ENCODE measurements around the gene MACROD2.
"Not testable (repeated sequence)": the region's sequence is repeated elsewhere in the genome, so short reads cannot be mapped to it uniquely, and the experiment has no call there.

MACROD2 gene

DNA sequence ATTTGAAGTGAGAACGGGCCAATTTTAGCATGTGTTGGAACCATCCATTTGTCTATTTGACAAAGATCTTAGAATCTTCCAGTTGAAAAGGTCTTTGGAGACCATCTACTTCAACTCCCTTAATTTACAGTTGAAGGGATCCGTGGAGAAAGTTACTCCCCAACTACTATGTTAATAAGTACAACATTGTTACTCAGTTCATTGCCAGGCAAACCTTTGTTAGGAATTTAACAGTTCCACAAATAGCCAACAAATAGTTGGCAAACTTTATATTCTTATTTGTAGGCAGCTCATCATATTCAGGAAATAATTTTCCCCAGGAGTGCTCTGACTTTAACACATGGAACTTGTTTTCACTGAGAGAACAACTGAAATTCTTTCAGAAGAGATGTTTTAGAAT, 423.1 kb downstream of the MACROD2 start:
- DNase-seq, result no peak

DNA sequence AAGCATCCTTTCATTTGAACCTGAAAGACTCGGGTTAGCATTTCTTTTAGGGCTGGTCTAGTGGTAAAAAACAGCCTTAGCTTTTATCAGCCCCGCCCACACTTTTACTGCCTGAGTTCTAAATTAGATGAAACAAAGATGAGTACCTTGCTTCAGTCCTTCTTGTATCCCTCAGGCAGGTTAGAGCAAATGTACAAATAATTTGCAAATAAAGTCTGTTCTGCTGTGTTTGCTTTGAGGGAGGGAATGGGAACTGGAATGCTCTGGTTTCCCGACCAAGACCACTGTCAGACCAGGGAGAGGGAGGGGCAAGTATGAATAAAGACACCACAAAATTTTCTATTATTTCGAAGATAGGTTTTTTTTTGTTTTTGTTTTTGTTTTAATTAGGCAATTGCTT, 427.6 kb downstream of the MACROD2 start:
- no peak for DNase-seq

DNA sequence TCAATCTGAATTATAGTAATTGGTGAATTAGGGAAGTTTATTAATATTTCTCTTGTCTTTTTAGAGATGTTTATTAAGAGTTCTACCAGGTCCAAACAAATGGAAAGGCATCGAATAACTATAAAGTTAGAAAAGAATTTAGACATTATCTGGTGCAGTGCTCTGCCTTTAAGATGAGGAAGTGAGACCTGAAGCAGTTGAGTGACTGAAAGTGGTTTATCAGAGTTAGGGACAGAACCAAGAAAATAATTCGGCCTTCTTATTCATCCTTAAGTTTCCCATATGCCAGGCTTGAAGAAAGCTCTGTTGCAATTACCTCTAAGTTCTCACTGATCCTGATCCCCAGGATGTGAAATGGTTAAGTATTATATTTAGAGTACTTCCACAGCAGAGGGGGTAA, 436.3 kb downstream of the MACROD2 start:
- DNase-seq, result peak; percentile 65

DNA sequence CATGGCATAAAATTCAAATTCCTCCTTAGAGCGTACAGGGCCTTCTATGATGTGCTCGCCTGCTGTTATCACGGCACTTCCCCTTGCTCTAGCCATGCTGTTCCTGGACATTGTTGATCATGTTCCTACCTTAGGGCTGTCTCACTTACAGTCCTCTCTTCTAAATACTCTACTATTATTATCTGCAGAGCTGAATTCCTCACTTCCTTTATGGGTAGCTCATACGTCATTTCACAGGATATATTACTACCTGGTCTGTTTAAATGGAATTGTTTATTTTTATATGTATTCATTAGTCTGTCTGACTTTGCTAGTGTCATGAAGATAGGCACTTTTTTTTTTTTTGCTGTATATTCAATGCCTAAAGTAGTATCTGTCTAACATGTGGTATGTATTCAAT, 436.8 kb downstream of the MACROD2 start:
- DNase-seq, result no peak

DNA sequence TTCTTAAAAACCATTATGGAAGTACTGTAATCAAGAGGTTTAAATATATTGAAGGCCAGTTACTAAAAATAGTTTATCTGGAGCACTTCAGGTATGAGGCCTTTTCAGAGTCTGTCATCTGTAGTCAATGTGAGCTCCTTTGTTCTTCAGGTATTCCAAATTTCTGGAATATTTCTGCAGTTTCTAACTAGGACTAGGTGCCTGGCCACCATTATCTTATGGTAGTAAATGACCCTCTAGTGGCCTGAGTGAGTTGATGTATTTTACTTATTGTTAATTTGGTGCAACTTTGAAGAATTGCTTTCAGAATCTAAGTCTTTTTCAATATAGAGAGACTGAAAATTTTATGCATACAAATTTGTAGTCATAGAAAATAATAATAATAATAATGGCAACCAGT, 437.3 kb downstream of the MACROD2 start:
- DNase-seq, result no peak

DNA sequence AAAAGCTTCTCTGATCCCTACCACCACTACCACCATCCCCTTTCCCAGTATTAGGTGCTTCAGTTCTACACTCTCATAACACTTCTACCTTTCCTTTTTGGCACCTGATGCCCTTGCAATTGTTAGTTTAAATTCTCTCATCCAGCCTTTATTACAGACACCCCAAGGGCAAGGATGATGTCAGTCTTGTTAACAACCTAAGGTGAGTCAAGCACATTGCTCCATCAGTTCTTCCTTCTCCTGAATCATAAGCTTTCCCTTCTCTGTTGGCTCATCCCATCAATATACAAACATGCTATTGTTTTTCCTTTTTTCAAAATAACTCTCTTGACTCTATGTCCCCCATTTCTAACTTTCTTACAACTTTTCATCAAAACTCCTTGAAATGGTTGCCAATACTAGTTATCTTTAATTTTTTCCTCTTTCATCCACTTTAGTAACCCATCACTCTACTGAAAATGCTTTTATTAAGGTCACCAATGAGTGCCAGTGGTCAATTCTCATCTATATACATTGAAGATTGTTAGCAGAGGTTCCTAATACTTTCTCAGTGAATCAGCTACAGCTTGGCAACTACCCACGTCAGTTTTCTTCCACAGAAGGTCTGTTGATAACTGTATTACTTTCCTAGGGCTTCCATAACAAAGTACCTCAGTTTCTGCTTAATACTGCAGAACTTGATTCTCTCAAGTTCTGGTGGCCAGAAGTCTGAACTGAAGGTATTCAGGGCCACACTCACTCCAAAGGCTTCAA, 439.2 kb downstream of the MACROD2 start:
- no peak for DNase-seq

DNA sequence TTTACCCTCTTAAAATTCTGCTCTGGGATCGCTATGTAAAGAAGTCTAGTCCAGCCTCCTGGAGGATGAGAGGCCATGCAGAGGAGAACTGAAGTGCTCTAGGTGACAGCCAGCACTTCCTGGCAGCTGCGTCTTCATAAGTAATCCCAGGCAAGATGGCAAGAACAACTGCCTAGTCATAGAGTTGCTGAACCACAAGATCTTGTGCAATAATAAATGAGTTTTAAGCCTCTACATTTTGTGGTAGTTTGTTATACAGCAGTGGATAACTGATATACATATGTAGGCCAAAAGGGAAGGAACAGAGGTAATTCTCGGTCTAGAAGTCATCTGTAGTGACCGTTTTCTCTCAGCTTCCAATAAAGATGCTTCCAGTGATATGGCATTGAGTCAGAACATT, 445.9 kb downstream of the MACROD2 start:
- peak; percentile 96 for DNase-seq

DNA sequence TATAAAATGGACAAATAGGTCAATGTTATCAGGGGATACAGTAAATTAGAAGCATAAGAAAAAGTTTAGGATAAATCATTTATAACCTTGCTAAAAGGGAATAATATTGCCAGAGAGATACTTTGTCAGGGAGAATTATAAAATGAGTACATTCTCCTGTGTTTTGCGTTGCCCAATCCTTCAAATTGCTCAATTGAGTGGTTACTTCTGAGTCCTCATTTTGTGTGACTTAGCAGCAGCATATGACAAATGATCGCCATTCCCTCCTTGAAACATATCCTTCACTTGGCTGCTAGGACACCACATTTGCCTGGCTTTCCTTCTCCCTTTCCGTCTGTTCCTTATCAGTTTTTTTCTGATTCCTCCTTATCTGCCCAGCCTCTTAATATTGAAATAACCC, 448.8 kb downstream of the MACROD2 start:
- peak; percentile 77 for DNase-seq

DNA sequence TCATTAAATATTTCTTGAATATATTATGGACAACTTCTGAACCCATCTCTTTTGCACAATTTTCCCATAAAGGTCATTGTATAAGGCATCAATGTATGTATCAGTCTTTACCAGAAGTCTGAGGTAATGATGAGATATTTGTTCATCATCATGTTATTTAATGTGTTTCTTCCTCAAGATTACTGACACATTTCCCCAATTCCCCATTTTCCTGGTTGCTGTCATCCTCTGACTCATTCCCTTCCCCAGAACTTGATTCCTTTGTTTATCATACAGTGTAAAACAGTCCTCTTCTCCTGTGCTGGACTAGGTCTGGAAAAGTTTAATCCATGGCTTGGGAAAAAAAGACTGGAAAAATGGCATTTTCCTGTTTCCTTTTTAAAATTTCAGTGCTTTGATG, 450.0 kb downstream of the MACROD2 start:
- DNase-seq, result no peak

DNA sequence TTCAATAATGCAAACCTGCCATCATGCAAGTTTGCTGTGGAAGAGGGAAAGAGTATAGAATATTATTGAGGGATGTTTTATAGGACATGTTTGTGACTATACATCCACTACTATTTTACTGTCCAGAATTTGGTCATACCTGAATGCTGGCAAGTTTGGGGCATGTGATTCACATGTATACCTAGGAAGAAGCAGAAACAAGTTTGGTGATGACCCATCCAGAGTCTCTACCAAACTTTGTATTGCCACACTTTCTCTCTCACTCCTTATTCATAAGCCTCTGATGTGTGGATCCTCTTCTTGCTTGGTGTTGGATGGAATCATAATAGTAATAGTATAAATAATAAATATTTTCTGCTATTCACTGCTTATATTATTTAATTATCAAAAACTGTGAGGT, 450.6 kb downstream of the MACROD2 start:
- no peak for DNase-seq

DNA sequence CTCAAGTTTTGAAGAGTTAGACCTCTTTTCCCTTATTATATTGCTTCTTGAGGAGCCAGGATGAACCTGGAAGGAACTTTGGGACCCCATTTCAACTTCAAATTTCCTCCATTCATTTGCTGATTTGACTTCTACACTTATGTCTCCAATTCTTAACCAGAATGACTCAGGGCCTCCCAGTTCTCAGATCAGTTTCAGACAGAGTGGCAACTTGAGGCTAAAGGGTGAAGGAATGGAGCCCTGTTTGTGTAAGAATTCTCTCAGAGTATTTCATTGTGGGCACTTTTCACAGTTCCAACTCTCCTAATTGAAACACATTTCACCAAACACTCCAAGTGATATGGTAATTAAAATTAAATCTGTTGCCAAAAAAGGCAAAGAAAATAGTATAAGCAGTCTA, 451.1 kb downstream of the MACROD2 start:
- no peak for DNase-seq

DNA sequence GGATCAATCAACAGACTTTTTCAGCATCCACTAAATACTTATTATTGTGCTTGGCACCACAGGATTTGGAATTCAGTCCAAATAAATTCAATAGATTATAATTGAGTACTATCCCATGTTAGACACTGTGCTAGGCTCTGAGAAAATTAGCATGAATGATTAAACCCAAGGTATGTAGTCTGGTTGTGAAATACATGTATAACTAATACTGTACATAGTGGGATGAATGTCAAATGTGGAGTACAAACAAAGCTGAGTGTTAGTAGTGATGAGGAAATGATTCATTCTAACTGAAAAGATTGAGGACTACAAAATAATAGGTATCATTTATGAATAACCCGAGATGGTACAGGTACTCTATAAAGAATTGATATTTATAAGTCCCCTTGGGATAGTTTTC, 454.0 kb downstream of the MACROD2 start:
- no peak for DNase-seq

DNA sequence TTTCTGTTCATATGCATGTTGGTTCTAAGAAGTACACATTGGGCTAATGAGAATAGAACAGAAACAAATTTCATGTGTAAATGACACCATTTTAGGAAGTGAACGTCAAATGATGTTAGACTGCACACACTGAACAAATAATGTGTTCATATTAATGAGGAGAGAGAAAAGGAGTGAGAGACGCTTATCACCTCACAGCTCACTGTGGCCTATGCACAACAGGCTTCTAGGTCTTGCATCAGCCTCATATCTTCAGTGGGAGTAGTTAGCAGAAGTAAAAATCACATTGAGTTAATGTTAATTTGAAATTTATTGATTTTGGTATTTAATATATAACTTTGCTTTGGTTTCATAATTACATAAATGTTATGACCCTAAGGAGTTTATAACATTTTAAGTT, 454.9 kb downstream of the MACROD2 start:
- no peak for DNase-seq

DNA sequence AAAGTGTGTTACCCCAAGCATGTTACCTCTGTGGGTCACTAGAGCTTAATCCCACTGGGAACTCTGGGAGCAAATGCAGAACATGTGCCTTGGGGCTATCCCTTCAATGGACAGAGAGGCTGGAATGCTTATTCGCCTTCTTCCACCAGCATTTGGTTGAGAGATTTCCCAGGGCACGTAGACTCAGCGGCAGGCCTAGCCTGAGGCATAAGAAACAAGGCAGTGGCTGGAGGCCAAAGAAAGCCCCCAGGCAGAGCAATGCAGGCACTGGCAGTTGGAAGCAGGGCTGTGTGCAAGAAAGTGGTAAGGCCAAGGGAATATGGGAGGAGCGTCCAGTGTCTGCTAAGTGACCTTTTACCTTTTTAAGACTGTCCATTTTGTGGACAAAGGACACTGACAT, 456.1 kb downstream of the MACROD2 start:
- no peak for DNase-seq

DNA sequence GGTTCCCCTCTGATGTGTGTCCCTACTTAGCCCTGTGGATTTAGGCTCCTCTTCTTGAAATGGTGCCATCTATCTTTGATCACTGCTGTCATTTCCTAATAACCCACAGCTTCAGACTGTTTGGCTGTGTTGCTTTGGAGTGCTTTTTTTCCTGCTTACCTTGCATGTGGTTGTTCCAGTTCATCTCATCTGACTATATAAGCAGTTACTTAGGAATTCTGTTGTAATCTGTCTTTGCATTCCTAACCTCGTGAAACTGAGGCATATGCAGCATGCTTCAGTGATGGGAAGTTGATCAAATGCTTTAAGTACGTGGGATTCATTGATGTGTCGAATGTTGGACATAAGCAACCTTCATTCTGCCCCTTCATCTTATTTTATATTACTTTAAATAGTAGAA, 457.9 kb downstream of the MACROD2 start:
- DNase-seq, result no peak

DNA sequence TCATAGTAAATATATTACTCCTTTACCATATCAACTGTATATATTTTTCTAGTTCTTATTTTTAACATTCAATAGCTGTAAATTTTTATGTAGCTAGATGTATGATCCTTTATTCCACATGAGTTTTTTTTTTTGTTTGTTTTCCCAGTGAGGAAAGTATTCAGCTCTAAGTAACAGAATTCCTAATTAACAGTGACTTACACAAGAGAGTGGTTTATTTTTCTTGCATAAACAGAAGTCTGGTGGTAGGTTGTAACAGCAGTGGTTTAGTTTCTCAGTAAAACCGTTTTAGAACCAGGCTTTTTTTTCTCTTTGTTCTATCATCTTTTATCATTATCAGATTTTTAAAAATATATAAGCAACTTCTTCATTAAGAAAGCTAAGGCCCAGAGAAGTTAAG, 459.0 kb downstream of the MACROD2 start:
- no peak for DNase-seq

DNA sequence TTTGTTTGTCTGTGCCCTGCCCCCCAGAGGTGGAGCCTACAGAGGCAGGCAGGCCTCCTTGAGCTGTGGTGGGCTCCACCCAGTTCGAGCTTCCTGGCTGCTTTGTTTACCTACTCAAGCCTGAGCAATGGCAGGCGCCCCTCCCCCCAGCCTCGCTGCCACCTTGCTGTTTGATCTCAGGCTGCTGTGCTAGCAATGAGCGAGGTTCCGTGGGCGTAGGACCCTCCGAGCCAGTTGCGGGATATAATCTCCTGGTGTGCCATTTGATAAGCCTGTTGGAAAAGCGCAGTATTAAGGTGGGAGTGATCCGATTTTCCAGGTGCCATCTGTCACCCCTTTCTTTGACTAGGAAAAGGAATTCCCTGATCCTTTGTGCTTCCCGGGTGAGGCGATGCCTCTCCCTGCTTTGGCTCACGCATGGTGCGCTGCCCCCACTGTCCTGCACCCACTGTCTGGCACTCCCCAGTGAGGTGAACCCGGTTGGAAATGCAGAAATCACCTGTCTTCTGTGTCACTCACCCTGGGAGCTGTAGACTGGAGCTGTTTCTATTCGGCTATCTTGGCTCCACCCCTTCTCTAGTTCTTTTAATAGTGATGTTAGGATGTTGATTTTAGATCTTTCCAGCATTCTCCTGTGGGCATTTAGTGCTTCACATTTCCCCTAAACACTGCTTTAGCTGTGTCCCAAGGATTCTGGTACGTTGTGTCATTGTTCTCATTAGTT, 471.9 kb downstream of the MACROD2 start:
- not testable (repeated sequence) for DNase-seq

DNA sequence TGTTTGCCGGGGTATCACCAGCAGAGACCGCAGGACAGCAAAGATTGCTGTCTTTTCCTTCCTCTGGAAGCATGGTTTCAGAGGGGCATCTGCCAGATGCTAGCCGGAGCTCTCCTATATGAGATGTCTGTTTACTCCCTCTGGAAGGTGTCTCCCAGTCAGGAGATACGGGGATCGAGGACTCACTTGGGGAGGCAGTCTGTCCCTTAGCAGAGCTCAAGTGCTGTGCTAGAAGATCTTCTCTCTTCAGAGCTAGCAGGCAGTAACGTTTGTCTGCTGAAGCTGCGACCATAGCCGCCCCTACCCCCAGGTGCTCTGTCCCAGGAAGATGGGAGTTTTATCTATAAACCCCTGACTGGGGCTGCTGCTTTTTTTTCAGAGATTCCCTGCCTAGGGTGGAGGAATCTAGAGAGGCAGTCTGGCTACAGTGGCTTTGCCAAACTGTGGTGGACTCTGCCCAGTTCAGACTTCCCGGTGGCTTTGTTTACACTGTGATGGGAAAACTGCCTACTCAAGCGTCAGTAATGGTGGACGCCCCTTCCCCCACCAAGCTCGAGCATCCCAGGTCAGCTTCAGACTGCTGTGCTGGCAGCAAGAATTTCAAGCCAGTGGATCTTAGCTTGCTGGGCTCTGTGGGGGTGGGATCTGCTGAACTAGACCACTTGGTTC, 475.0 kb downstream of the MACROD2 start:
- no peak for DNase-seq

DNA sequence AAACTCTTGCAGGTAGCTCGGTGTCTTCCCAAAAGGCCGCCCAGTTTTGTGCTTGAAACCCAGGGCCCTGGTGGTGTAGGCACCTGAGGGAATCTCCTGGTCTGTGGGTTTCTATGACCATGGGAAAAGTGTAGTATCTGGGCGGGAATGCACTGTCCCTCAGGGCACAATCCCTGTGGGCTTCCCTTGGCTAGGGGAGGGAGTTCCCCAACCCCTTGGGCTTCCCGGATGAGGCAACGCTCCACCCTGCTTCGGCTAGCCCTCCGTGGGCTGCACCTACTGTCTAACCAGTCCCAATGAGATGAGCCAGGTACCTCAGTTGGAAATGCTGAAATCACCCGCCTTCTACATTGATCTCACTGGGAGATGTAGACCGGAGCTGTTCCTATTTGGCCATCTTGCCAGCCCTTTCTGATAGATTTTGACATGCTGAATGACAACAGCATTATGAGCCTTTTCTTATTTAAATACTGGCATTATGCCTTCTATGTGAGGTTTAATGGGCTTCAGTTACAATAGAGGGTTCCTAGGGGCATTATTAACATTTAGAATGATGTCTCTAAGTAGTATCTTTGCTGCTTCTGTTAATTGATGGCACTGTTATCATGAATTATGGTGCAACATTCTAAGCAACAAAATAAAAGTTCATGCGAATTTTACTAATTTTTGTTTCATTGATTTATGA, 475.8 kb downstream of the MACROD2 start:
- DNase-seq, result no peak

DNA sequence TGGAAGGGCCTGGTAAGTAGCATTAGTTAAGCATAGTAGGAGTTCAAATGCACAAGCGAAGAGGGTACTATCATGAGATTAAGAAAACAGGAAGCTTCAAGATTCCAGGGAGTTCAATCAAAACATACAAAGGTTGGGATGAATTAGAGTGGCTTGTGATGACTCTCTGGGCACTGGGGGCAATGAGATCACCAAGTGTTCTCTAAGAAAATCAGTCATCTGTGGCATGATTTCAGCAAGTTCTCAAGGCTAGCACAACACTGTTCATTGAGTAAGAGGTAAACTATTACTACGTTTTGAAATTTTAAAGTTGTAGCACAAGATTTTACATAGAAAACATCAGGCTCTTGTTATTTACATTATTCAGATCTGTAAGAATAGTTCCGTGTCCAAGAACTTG, 481.8 kb downstream of the MACROD2 start:
- DNase-seq, result no peak

DNA sequence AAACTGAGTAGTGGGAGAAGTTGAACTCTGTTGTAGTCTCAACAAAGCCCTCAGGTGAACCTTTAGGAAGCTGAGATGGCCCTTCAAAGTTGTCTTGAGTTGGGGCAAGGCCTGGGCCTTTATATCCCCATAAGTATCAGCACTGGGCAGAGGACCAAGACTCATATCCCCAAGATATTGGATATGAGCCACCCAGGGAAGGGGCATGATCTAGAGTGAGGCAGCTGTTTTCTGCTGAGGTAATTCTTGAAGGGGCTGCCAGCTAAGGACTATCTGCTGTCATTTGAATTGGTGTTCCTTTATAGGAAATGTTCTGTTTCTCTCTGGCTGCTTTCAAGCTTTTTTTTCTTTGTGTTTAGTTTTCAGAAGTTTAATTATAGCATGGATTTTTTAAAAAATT, 482.8 kb downstream of the MACROD2 start:
- no peak for DNase-seq

DNA sequence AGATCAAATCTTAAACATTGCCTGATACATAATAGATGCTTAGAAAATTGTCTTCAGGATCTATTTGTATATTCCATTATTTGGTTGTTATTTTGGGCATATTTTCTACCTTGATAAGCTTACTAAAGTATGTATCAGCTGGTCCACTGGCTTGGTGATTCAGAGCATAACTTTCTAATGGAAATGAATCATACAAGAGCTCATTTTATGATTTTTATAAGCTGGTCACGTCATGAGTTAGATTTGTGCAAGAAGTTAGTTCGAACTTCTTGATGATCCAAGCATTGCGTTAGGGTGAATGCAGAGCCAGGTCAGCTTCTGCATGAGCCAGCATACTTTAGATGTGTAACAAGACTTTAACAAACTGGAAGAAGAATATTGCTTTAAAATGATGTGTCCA, 486.5 kb downstream of the MACROD2 start:
- DNase-seq, result peak; percentile 1

DNA sequence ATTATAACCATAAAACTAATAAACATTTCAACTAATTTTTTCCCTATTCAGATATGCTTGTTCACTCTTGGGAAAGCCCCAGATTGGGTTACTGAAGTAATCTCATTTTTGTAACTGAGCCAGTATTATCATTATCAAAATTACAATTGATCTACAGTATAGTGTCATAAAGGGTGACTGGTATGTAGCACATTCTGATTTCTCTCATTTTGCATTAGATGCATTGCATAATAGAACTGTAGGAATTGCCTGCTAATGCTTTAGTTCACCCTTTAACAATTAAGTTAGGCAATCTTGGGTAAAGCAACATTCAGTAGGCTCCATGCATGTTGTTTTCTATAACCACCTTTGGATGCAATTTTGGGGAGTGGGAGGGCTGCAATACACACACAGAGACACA, 492.9 kb downstream of the MACROD2 start:
- no peak for DNase-seq

Measured in MV-4-11 (cell line).